Measurements from ENCODE around the gene SOX6.

The SOX6 gene

DNA sequence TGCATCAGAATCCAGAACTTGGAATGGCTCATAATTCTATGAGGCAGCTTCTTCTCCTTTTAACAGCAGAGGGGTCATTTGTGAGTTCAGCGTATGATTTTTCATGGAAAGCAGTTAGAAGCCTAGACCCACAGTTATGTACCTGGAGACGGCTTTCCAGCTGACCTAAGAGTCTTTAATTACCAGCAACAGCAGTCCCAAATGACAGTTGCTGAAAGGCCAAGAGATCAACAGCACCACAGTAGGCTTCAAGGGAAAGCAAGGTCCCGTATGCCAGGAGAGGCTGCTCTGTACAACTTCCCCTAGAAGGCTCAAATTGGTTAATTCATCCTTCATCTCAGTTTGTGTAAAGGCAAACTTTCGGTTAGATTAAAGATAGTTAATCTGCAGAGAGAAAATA is 363.0 kb downstream of the SOX6 start:
- Histone ChIP-seq H2BK120ac (ENCODE audit: low read depth, low read length) (no peak overlapping the region), H2BK12ac (ENCODE audit: low read length) (no peak overlapping the region), H2BK5ac (ENCODE audit: low read length) (no peak overlapping the region), H3K4ac (ENCODE audit: low read length) (no peak overlapping the region), H3K9ac (ENCODE audit: low read depth, low read length, poor library complexity) (no peak overlapping the region), H3K4me1 (ENCODE audit: control insufficient read depth in 2 of 2, insufficient read depth in 1 of 2, low read depth in 1 of 2, low read length in 2 of 2) (peaks cover 0 to 2% of the 10 kb centered on the region in 2 donors), H2BK15ac (ENCODE audit: low read length) (no peak overlapping the region), H3K14ac (ENCODE audit: low read length) (no peak overlapping the region), H3K79me1 (ENCODE audit: low read depth, low read length) (no peaks in the 10 kb centered on the region), H4K8ac (ENCODE audit: low read depth, low read length) (no peak overlapping the region), H2AK5ac (ENCODE audit: low read depth, low read length) (no peak overlapping the region), H3K4me3 (ENCODE audit: low read length in 2 of 2) (no peak overlapping the region), H3K9me3 (replicated peaks in 1 of 2; ENCODE audit: control insufficient read depth in 2 of 2, insufficient read depth in 1 of 2, low read depth in 1 of 2, low read length in 2 of 2) (no peaks in the 10 kb centered on the region), H3K27me3 (ENCODE audit: control insufficient read depth in 3 of 3, insufficient read depth in 3 of 3, low read depth in 1 of 3, low read length in 3 of 3) (no peaks in the 10 kb centered on the region), H3K18ac (ENCODE audit: low read length) (no peak overlapping the region), H3K23ac (ENCODE audit: low read depth, low read length, poor library complexity) (no peak overlapping the region), H3K27ac (replicated peaks; ENCODE audit: low read length) (no peak overlapping the region), H4K91ac (ENCODE audit: low read depth, low read length, poor library complexity) (no peak overlapping the region), H2AFZ (ENCODE audit: low read length) (no peak overlapping the region), H3K4me2 (ENCODE audit: insufficient read depth, low read length, poor library complexity, severe bottlenecking) (no peak overlapping the region), H3K36me3 (replicated peaks in 1 of 2; ENCODE audit: control insufficient read depth in 2 of 2, insufficient read depth in 2 of 2, low read length in 2 of 2) (no peaks in the 10 kb centered on the region)
- DNase-seq (ENCODE audit: low spot score), result no peak
- no CpG with 5 or more reads among the region's 4 CpGs for WGBS, 2 donors (ENCODE audit: extremely low coverage in 2 of 2, insufficient read length in 2 of 2, insufficient replicate concordance in 1 of 2)

DNA sequence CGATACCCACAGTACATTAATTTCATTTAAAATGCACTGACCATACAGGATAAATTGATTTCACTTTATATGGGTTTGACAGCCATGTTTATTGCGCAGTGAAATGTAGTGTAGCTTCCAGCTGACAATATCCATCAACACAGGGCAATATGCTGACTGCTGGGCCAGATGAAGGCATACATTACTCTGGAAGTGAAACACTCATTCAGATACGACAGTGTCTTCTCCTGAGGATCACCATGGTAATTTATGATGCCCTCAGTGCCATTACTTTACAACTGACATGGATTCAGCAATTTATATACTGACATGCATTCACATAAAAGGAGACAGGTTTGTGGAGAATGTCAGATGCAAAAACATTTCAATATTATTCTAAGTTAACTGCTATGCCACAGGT is 365.1 kb downstream of the SOX6 start:
- Histone ChIP-seq H2AFZ (ENCODE audit: low read length) (no peak overlapping the region), H3K27ac (replicated peaks; ENCODE audit: low read length) (no peak overlapping the region), H2AK5ac (ENCODE audit: low read depth, low read length) (no peak overlapping the region), H4K8ac (ENCODE audit: low read depth, low read length) (no peak overlapping the region), H2BK15ac (ENCODE audit: low read length) (no peak overlapping the region), H3K4ac (ENCODE audit: low read length) (no peak overlapping the region), H3K79me1 (ENCODE audit: low read depth, low read length) (no peaks in the 10 kb centered on the region), H3K4me3 (ENCODE audit: low read length in 2 of 2) (no peak overlapping the region), H3K36me3 (replicated peaks in 1 of 2; ENCODE audit: control insufficient read depth in 2 of 2, insufficient read depth in 2 of 2, low read length in 2 of 2) (no peaks in the 10 kb centered on the region), H3K4me2 (ENCODE audit: insufficient read depth, low read length, poor library complexity, severe bottlenecking) (no peak overlapping the region), H2BK12ac (ENCODE audit: low read length) (no peak overlapping the region), H3K18ac (ENCODE audit: low read length) (no peak overlapping the region), H3K9ac (ENCODE audit: low read depth, low read length, poor library complexity) (no peak overlapping the region), H3K9me3 (replicated peaks in 1 of 2; ENCODE audit: control insufficient read depth in 2 of 2, insufficient read depth in 1 of 2, low read depth in 1 of 2, low read length in 2 of 2) (no peaks in the 10 kb centered on the region), H3K27me3 (ENCODE audit: control insufficient read depth in 3 of 3, insufficient read depth in 3 of 3, low read depth in 1 of 3, low read length in 3 of 3) (no peaks in the 10 kb centered on the region), H3K14ac (ENCODE audit: low read length) (no peak overlapping the region), H3K4me1 (ENCODE audit: control insufficient read depth in 2 of 2, insufficient read depth in 1 of 2, low read depth in 1 of 2, low read length in 2 of 2) (peaks cover 0 to 2% of the 10 kb centered on the region in 2 donors), H3K23ac (ENCODE audit: low read depth, low read length, poor library complexity) (no peak overlapping the region), H2BK120ac (ENCODE audit: low read depth, low read length) (no peak overlapping the region), H4K91ac (ENCODE audit: low read depth, low read length, poor library complexity) (no peak overlapping the region), H2BK5ac (ENCODE audit: low read length) (no peak overlapping the region)
- DNase-seq (ENCODE audit: low spot score), result no peak
- no CpG with 5 or more reads among the region's 3 CpGs for WGBS, 2 donors (ENCODE audit: extremely low coverage in 2 of 2, insufficient read length in 2 of 2, insufficient replicate concordance in 1 of 2)

DNA sequence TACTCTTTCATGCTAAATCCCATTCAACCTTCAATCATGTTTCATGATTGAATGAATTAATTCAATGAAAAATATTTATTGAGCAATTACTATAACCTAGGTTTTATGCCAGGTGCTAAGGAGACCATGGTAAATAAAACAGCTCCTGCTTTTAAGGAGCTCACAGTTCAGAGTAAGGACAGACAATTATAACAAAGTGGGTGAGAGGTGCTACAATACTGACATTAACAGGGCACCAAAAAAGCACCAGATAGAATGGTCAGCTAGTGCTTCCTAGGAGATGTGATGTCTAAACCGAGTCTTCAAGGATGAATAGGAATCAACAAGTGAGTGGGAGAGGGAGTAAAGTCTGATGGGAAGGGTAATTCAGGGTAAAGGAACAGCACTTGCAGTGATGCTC is 366.7 kb downstream of the SOX6 start:
- H3K9me3 ChIP-seq (replicated peaks in 1 of 2; ENCODE audit: control insufficient read depth in 2 of 2, insufficient read depth in 1 of 2, low read depth in 1 of 2, low read length in 2 of 2), result no peaks in the 10 kb centered on the region
- peaks cover 0 to 1% of the 10 kb centered on the region in 2 donors for H3K36me3 ChIP-seq (replicated peaks in 1 of 2; ENCODE audit: control insufficient read depth in 2 of 2, insufficient read depth in 2 of 2, low read length in 2 of 2)
- no peak for DNase-seq (ENCODE audit: low spot score)
- no peak overlapping the region for H2BK15ac ChIP-seq (ENCODE audit: low read length)
- H3K79me1 ChIP-seq (ENCODE audit: low read depth, low read length), result no peaks in the 10 kb centered on the region
- H3K27ac ChIP-seq (replicated peaks; ENCODE audit: low read length), result no peak overlapping the region
- H3K18ac ChIP-seq (ENCODE audit: low read length), result no peak overlapping the region
- H3K9ac ChIP-seq (ENCODE audit: low read depth, low read length, poor library complexity), result no peak overlapping the region
- no peak overlapping the region for H3K23ac ChIP-seq (ENCODE audit: low read depth, low read length, poor library complexity)
- no peak overlapping the region for H2BK5ac ChIP-seq (ENCODE audit: low read length)
- no peak overlapping the region for H3K4me3 ChIP-seq (ENCODE audit: low read length in 2 of 2)
- H2BK120ac ChIP-seq (ENCODE audit: low read depth, low read length), result no peak overlapping the region
- H4K8ac ChIP-seq (ENCODE audit: low read depth, low read length), result no peak overlapping the region
- H2BK12ac ChIP-seq (ENCODE audit: low read length), result no peak overlapping the region
- no peaks in the 10 kb centered on the region for H3K27me3 ChIP-seq (ENCODE audit: control insufficient read depth in 3 of 3, insufficient read depth in 3 of 3, low read depth in 1 of 3, low read length in 3 of 3)
- no peak overlapping the region for H4K91ac ChIP-seq (ENCODE audit: low read depth, low read length, poor library complexity)
- no CpG with 5 or more reads among the region's 1 CpG for WGBS, 2 donors (ENCODE audit: extremely low coverage in 2 of 2, insufficient read length in 2 of 2, insufficient replicate concordance in 1 of 2)
- no peak overlapping the region for H2AK5ac ChIP-seq (ENCODE audit: low read depth, low read length)
- H2AFZ ChIP-seq (ENCODE audit: low read length), result no peak overlapping the region
- peaks cover 0 to 3% of the 10 kb centered on the region in 2 donors for H3K4me1 ChIP-seq (ENCODE audit: control insufficient read depth in 2 of 2, insufficient read depth in 1 of 2, low read depth in 1 of 2, low read length in 2 of 2)
- no peak overlapping the region for H3K4ac ChIP-seq (ENCODE audit: low read length)
- H3K4me2 ChIP-seq (ENCODE audit: insufficient read depth, low read length, poor library complexity, severe bottlenecking), result no peak overlapping the region
- H3K14ac ChIP-seq (ENCODE audit: low read length), result no peak overlapping the region

GRCh38 chr11:15988693-15989231 is 367.6 kb downstream of the SOX6 start:
- Histone ChIP-seq H2BK15ac (ENCODE audit: low read length) (no peak overlapping the region), H3K27me3 (ENCODE audit: control insufficient read depth in 3 of 3, insufficient read depth in 3 of 3, low read depth in 1 of 3, low read length in 3 of 3) (no peaks in the 10 kb centered on the region), H2BK120ac (ENCODE audit: low read depth, low read length) (no peak overlapping the region), H3K14ac (ENCODE audit: low read length) (no peak overlapping the region), H3K9ac (ENCODE audit: low read depth, low read length, poor library complexity) (no peak overlapping the region), H2BK5ac (ENCODE audit: low read length) (no peak overlapping the region), H3K4me3 (ENCODE audit: low read length in 2 of 2) (no peak overlapping the region), H2AFZ (ENCODE audit: low read length) (no peak overlapping the region), H4K8ac (ENCODE audit: low read depth, low read length) (no peak overlapping the region), H3K4me2 (ENCODE audit: insufficient read depth, low read length, poor library complexity, severe bottlenecking) (no peak overlapping the region), H3K79me1 (ENCODE audit: low read depth, low read length) (no peaks in the 10 kb centered on the region), H3K27ac (replicated peaks; ENCODE audit: low read length) (no peak overlapping the region), H4K91ac (ENCODE audit: low read depth, low read length, poor library complexity) (no peak overlapping the region), H3K9me3 (replicated peaks in 1 of 2; ENCODE audit: control insufficient read depth in 2 of 2, insufficient read depth in 1 of 2, low read depth in 1 of 2, low read length in 2 of 2) (no peaks in the 10 kb centered on the region), H3K23ac (ENCODE audit: low read depth, low read length, poor library complexity) (no peak overlapping the region), H3K18ac (ENCODE audit: low read length) (peak overlapping the region; percentile 15), H3K4me1 (ENCODE audit: control insufficient read depth in 2 of 2, insufficient read depth in 1 of 2, low read depth in 1 of 2, low read length in 2 of 2) (peaks cover 0 to 3% of the 10 kb centered on the region in 2 donors), H2AK5ac (ENCODE audit: low read depth, low read length) (no peak overlapping the region), H3K4ac (ENCODE audit: low read length) (no peak overlapping the region), H3K36me3 (replicated peaks in 1 of 2; ENCODE audit: control insufficient read depth in 2 of 2, insufficient read depth in 2 of 2, low read length in 2 of 2) (peaks cover 0 to 1% of the 10 kb centered on the region in 2 donors), H2BK12ac (ENCODE audit: low read length) (no peak overlapping the region)
- DNase-seq (ENCODE audit: low spot score), result no peak
- WGBS, 2 donors (ENCODE audit: extremely low coverage in 2 of 2, insufficient read length in 2 of 2, insufficient replicate concordance in 1 of 2), result no CpG with 5 or more reads among the region's 14 CpGs

Data from neuronal stem cell (in vitro differentiated cells).